ENCODE measurements around the gene IL31. TPM values are rescaled to one million over a fixed set of nuclear protein-coding genes. Genes with fewer than 3 reads are reported as not detected.

Gene IL31
- not detected for total RNA-seq
- long read RNA-seq, donor 1: 0 reads
- long read RNA-seq, donor 2: 0 reads

DNA sequence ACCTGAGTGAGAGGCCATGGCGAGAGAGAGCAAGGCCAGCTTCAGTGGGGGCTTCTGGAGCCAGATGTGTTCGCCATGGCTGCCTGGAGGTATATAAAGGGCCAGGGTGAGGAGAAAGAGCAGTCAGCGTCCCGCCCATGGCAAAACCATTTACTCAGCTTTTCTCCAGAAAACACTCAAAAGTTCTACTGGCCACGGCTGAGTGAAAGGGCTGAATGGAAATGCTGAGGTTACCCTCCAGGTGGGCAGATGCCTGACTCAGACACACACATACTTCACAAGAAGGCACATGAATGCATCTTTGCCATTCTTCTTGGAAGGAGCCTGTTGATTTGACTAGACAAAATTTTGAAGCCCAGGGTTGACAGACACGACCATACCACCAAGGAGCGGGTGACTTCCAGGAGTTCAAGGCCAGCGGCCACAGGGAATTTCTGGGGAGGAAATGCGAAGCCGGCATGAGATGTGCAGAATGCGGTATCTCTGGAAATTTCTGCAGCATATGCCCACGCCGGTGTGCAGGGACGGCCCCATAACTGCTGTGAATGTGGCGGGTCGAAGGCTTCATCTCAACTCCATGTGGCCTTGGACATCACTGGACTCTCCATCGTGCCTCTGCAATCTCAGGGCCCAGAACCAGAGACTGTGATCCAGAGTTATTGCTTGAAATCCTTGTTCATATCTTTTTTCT is at the start of gene IL31:
Gene IL31 (minus strand): TSS at position 67 of the 691 bp plus-strand sequence. CDS start 49 bp downstream, at position 18.
- no peak for ATAC-seq
- TF ChIP-seq, protein P1, sequence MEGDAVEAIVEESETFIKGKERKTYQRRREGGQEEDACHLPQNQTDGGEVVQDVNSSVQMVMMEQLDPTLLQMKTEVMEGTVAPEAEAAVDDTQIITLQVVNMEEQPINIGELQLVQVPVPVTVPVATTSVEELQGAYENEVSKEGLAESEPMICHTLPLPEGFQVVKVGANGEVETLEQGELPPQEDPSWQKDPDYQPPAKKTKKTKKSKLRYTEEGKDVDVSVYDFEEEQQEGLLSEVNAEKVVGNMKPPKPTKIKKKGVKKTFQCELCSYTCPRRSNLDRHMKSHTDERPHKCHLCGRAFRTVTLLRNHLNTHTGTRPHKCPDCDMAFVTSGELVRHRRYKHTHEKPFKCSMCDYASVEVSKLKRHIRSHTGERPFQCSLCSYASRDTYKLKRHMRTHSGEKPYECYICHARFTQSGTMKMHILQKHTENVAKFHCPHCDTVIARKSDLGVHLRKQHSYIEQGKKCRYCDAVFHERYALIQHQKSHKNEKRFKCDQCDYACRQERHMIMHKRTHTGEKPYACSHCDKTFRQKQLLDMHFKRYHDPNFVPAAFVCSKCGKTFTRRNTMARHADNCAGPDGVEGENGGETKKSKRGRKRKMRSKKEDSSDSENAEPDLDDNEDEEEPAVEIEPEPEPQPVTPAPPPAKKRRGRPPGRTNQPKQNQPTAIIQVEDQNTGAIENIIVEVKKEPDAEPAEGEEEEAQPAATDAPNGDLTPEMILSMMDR (IDR thresholded peaks at IDR 0.05): no peak
- H3K36me3 ChIP-seq (ENCODE audit: low read depth): no peaks in the 10 kb centered on the region
- DNase-seq: no peak
- H3K9me3 ChIP-seq: no peaks in the 10 kb centered on the region
- H3K4me3 ChIP-seq: no peak within 1 kb of the TSS
- intact Hi-C loops (cut with DNase I, micrococcal nuclease): no loop called here
- H3K4me1 ChIP-seq (ENCODE audit: low read depth): no peaks in the 10 kb centered on the region

DNA sequence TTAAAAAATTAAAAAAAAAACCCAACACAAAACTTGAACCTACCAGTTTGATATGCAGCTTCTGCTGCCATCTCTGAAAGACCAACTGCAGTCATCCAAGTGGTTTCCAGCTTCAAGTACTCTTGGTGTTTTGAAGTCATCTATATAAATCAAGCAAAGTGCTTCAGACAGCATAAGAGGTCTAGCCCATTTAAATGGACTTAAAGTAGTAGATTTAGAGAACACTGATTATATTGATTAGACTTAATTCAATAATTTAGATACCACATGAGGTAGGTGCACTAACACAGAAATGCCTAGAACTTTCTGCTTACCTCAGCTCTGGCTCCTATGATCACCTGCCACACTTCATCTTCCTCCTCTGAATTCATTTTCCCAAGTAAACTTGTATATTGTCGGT is 42.4 kb upstream of the IL31 start:
- Histone ChIP-seq H3K4me1 (ENCODE audit: low read depth) (no peaks in the 10 kb centered on the region), H3K4me3 (no peak overlapping the region), H3K9me3 (no peaks in the 10 kb centered on the region), H3K36me3 (ENCODE audit: low read depth) (peaks cover 12% of the 10 kb centered on the region)
- no peak for DNase-seq
- intact Hi-C loops (cut with DNase I, micrococcal nuclease): no loop called here
- ATAC-seq: no peak
- TF ChIP-seq, protein P1 (IDR thresholded peaks at IDR 0.05): no peak

DNA sequence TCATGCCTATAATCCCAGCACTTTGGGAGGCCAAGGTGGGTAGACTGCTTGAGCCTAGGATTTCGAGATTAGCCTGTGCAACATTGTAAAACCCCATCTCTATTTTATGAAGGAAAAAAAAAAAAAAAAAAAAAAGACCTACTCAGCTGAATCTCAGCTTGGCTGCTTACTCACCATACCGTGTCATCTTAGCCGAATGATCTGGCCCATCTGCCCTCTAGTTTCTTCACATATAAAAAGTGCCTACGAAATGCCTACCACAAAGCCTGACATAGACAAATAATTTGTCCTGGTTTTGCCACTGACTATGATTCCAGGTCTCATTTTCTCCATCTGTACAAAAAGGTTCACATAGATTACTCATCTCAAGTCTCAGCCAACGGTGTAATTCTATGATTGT is 41.8 kb upstream of the IL31 start:
- ATAC-seq (no peak), DNase-seq (no peak)
- Histone ChIP-seq H3K36me3 (ENCODE audit: low read depth) (peaks cover 12% of the 10 kb centered on the region), H3K4me1 (ENCODE audit: low read depth) (no peaks in the 10 kb centered on the region), H3K9me3 (no peaks in the 10 kb centered on the region), H3K4me3 (no peak overlapping the region)
- intact Hi-C loops (cut with DNase I, micrococcal nuclease): no loop called here
- TF ChIP-seq, protein P1 (IDR thresholded peaks at IDR 0.05): no peak

DNA sequence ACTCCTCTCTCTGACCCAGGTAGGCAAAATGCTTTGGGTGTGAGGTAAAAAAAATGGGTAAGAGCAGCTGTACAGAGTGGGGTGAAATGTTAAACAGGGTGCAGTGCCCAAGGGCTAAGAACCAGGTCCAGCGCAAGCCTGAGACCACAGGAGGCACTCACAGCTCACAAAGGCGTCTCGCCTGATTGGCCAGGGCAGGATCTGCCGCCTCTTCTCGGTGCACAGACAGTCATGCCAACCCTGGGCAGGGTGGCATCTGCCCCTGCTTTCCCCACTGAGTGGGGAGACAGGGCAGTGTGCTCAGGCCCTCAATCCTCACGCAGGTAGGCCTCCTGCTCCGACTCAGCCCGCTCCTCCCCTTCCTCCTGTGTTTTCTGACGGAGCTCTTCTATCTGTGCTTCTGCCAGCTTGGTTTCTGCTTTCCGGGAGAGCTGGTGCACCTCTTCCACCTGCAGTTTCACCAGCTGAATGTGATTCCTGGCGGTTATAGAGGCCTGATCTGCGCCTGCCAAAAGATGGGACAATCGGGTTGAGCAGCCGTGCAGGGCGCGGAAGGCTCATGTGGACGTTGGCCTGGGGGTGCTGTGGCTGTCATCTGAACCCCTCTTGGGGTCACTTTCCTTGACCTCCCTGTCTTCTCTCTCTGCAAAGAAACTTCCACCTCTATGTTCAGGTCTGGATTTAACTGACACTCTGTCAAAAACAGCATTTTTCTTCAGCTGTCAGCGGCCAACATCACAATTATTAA is 34.2 kb upstream of the IL31 start:
- TF ChIP-seq, protein P1 (IDR thresholded peaks at IDR 0.05): no peak
- Histone ChIP-seq H3K4me3 (no peak overlapping the region), H3K9me3 (no peaks in the 10 kb centered on the region), H3K36me3 (ENCODE audit: low read depth) (peaks cover under 1% of the 10 kb centered on the region), H3K4me1 (ENCODE audit: low read depth) (no peaks in the 10 kb centered on the region)
- ATAC-seq (no peak), DNase-seq (no peak)
- intact Hi-C loops (cut with DNase I, micrococcal nuclease): no loop called here

DNA sequence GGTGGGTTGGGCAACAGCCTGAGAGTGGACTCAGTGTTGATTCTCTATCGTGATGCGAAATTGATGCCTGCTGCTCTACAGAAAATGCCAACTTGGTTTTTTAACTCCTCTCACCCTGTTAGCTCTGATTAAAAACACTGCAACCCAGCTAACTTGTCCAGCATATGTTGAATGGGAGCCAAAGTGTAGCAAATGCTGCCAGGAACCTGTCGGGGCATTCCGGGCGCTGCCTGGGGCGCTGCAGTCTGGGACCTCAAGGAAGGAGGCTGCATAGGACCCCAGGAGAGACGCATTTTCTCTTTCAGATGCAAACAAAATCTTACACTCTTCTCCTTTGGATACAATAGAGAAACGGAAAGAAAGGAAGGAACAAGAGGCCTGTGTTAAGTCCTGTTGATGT is 33.4 kb upstream of the IL31 start:
- Histone ChIP-seq H3K4me1 (ENCODE audit: low read depth) (peaks cover 5% of the 10 kb centered on the region), H3K4me3 (no peak overlapping the region), H3K36me3 (ENCODE audit: low read depth) (no peaks in the 10 kb centered on the region), H3K9me3 (no peaks in the 10 kb centered on the region)
- TF ChIP-seq, protein P1 (IDR thresholded peaks at IDR 0.05): no peak
- intact Hi-C loops (cut with DNase I, micrococcal nuclease): no loop called here
- no peak for DNase-seq
- ATAC-seq: no peak
